H1 (cell line): Measurements from ENCODE around the gene KLHL29. TPM values are rescaled to one million over a fixed set of nuclear protein-coding genes. Genes with fewer than 3 reads are reported as not detected.
A peak's percentile ranks its signal among the peaks of the same experiment; 100 is the strongest.

ENCODE experiments used
- CTCF ChIA-PET: fragments of 300-600 bp; sonication (Branson Sonifier 250); formaldehyde crosslinking; loops from one replicate; lab custom pipeline; 2021; ENCODE audit not compliant: partially characterized antibody; lab: Charles Lee
- POLR2A ChIA-PET: fragments of 300-600 bp; sonication (Branson Sonifier 250); formaldehyde crosslinking; loops from one replicate; lab custom pipeline; 2021; ENCODE audit warnings: inconsistent platforms; ENCODE audit not compliant: partially characterized antibody; lab: Charles Lee
- DNase-seq, 2 experiments: peaks; one replicate each; pipeline versions ENCODE4 v3.0.0 to v3.0.0-alpha.2; 2010 to 2022; ENCODE audit warnings: low spot score in 2 of 2, low read depth in 1 of 2, mixed read lengths in 1 of 2
- FAIRE-seq: peaks from 2 replicates; lab custom pipeline; 2011; peaks lifted over from hg19 to GRCh38; lab: Jason Lieb, UNC
- H2AFZ ChIP-seq: 2 replicates; pipeline ENCODE4 v1.8.1; 2012; ENCODE audit warnings: low read length, inconsistent platforms
- H2AK5ac ChIP-seq: 2 replicates; pipeline ENCODE4 v1.6.1; 2013; ENCODE audit warnings: low read depth, low read length
- H2BK120ac ChIP-seq: replicated peaks from 2 replicates; pipeline ENCODE3; 2013; ENCODE audit warnings: low read depth, low read length, inconsistent platforms
- H2BK12ac ChIP-seq: 2 replicates; pipeline ENCODE4 v1.6.1; 2013; ENCODE audit warnings: low read depth, low read length
- H2BK15ac ChIP-seq: 2 replicates; pipeline ENCODE4 v1.6.1; 2013; ENCODE audit warnings: low read length
- H2BK20ac ChIP-seq: 2 replicates; pipeline ENCODE4 v1.6.1; 2013; ENCODE audit warnings: low read length
- H2BK5ac ChIP-seq: 2 replicates; pipeline ENCODE4 v1.6.1; 2013; ENCODE audit warnings: low read depth, low read length
- H3K14ac ChIP-seq: 2 replicates; pipeline ENCODE4 v1.6.1; 2013; ENCODE audit warnings: inconsistent platforms; ENCODE audit not compliant: insufficient read length
- H3K18ac ChIP-seq: 2 replicates; pipeline ENCODE4 v1.6.1; 2013; ENCODE audit warnings: low read length; ENCODE audit errors: extremely low read depth
- H3K23ac ChIP-seq: 2 replicates; pipeline ENCODE4 v1.6.1; 2013; ENCODE audit warnings: inconsistent platforms; ENCODE audit not compliant: insufficient read length
- H3K23me2 ChIP-seq: 2 replicates; pipeline ENCODE4 v1.6.1; 2013; ENCODE audit warnings: low read depth, low read length
- H3K27ac ChIP-seq: 2 replicates; pipeline ENCODE4 v1.6.1; 2011; ENCODE audit warnings: low read depth, low read length, inconsistent platforms
- H3K27me3 ChIP-seq, 4 experiments: replicated peaks in 1 of 4; 1 replicate in 1 of 4; 2 replicates in 3 of 4; pipeline versions ENCODE4 v1.6.1 to v1.8.1; 2011 to 2013; ENCODE audit warnings: low read length in 3 of 4, mild to moderate bottlenecking in 3 of 4, inconsistent platforms in 2 of 4, mixed read lengths in 2 of 4, moderate library complexity in 1 of 4; ENCODE audit not compliant: control insufficient read depth in 3 of 4, insufficient read depth in 3 of 4; ENCODE audit errors: extremely low read depth in 1 of 4
- H3K36me3 ChIP-seq, 4 experiments: 2 replicates each; pipeline versions ENCODE4 v1.6.1 to v1.8.1; 2011 to 2013; ENCODE audit warnings: mild to moderate bottlenecking in 4 of 4, low read length in 3 of 4, moderate library complexity in 2 of 4, control low read depth in 1 of 4, inconsistent platforms in 1 of 4; ENCODE audit not compliant: insufficient read depth in 4 of 4, control insufficient read depth in 2 of 4
- H3K4ac ChIP-seq: replicated peaks from 2 replicates; pipeline ENCODE3; 2013; ENCODE audit warnings: low read length, low read depth, mixed read lengths, inconsistent platforms; ENCODE audit not compliant: insufficient read length
- H3K4me1 ChIP-seq, 4 experiments: replicated peaks in 1 of 4; 1 replicate in 1 of 4; 2 replicates in 3 of 4; pipeline versions ENCODE4 v1.6.1 to v1.8.1; 2011 to 2013; ENCODE audit warnings: low read length in 3 of 4, inconsistent platforms in 2 of 4, mixed read lengths in 1 of 4; ENCODE audit not compliant: insufficient read depth in 4 of 4, control insufficient read depth in 3 of 4
- H3K4me2 ChIP-seq, 2 experiments: 2 replicates each; pipeline versions ENCODE4 v1.6.1 to v1.8.1; 2011 to 2013; ENCODE audit warnings: low read depth in 2 of 2, low read length in 2 of 2, control low read depth in 1 of 2, inconsistent platforms in 1 of 2, mild to moderate bottlenecking in 1 of 2; ENCODE audit not compliant: insufficient read depth in 1 of 2
- H3K4me3 ChIP-seq, 4 experiments: fragments of 200-600, 300-600 bp in 1 of 4; sonication (generic), shearing (Covaris generic), sonication (Bioruptor Twin) in 1 of 4; 2 replicates each; pipeline versions ENCODE4 v1.5.1 to v1.8.1; 2011 to 2016; ENCODE audit warnings: low read length in 4 of 4, low read depth in 3 of 4, control low read depth in 2 of 4, inconsistent platforms in 2 of 4, mild to moderate bottlenecking in 2 of 4, mixed read lengths in 1 of 4, moderate library complexity in 1 of 4; ENCODE audit not compliant: insufficient read depth in 2 of 4; ENCODE audit errors: extremely low read depth in 1 of 4
- H3K56ac ChIP-seq: replicated peaks from 2 replicates; pipeline ENCODE3; 2013; ENCODE audit warnings: low read depth, mild to moderate bottlenecking, mixed read lengths, low read length, inconsistent platforms; ENCODE audit not compliant: insufficient read length
- H3K79me1 ChIP-seq: 2 replicates; pipeline ENCODE4 v1.6.1; 2013; ENCODE audit warnings: low read depth, low read length, control low read depth
- H3K79me2 ChIP-seq, 2 experiments: 2 replicates each; pipeline versions ENCODE4 v1.6.1 to v1.8.1; 2012 to 2013; ENCODE audit warnings: low read length in 2 of 2, mild to moderate bottlenecking in 2 of 2, inconsistent platforms in 1 of 2; ENCODE audit not compliant: insufficient read depth in 2 of 2, control insufficient read depth in 1 of 2
- H3K9ac ChIP-seq, 4 experiments: replicated peaks in 1 of 4; 1 replicate in 1 of 4; 2 replicates in 3 of 4; pipeline versions ENCODE4 v1.6.1 to v1.8.1; 2011 to 2013; ENCODE audit warnings: low read depth in 3 of 4, low read length in 3 of 4, control low read depth in 2 of 4, mild to moderate bottlenecking in 2 of 4, moderate library complexity in 2 of 4, inconsistent platforms in 1 of 4; ENCODE audit errors: extremely low read depth in 1 of 4
- H3K9me3 ChIP-seq, 2 experiments: 2 replicates each; pipeline versions ENCODE4 v1.6.1 to v1.8.1; 2012 to 2013; ENCODE audit warnings: mild to moderate bottlenecking in 2 of 2, moderate library complexity in 2 of 2, control low read depth in 1 of 2, inconsistent platforms in 1 of 2, low read depth in 1 of 2, low read length in 1 of 2, mixed read lengths in 1 of 2; ENCODE audit not compliant: insufficient read depth in 2 of 2
- H4K20me1 ChIP-seq, 2 experiments: replicated peaks in 1 of 2; 2 replicates each; pipeline versions ENCODE3 to v1.8.1; 2011 to 2013; ENCODE audit warnings: inconsistent platforms in 2 of 2, low read length in 2 of 2, mild to moderate bottlenecking in 1 of 2; ENCODE audit not compliant: insufficient read depth in 2 of 2, control insufficient read depth in 1 of 2
- H4K5ac ChIP-seq: 2 replicates; pipeline ENCODE4 v1.6.1; 2013; ENCODE audit warnings: low read length, low read depth, mixed read lengths, inconsistent platforms; ENCODE audit not compliant: insufficient read length
- H4K8ac ChIP-seq: 2 replicates; pipeline ENCODE4 v1.8.0; 2013; ENCODE audit warnings: mild to moderate bottlenecking, moderate library complexity, low read length, inconsistent platforms; ENCODE audit not compliant: insufficient read depth; ENCODE audit errors: extremely low read depth
- H4K91ac ChIP-seq: replicated peaks from 2 replicates; pipeline ENCODE3; 2013; ENCODE audit warnings: low read length, mixed read lengths, inconsistent platforms; ENCODE audit not compliant: insufficient read length
- ATF2 ChIP-seq: IDR thresholded peaks from 2 replicates; pipeline ENCODE4 v1.6.1; 2012; ENCODE audit warnings: low read length, inconsistent platforms
- E2F6 ChIP-seq: IDR thresholded peaks from 2 replicates; pipeline ENCODE4 v1.6.1; 2012; ENCODE audit warnings: inconsistent platforms
- NANOG ChIP-seq: IDR thresholded peaks from 2 replicates; pipeline ENCODE4 v1.6.1; 2011; ENCODE audit warnings: low read length, low read depth, mild to moderate bottlenecking, inconsistent platforms; ENCODE audit not compliant: insufficient read depth, poor library complexity, severe bottlenecking
- SP1 ChIP-seq: IDR thresholded peaks from 2 replicates; pipeline ENCODE4 v1.6.1; 2011; ENCODE audit warnings: low read depth, low read length
- WGBS, 2 experiments: shearing (Covaris generic) in 1 of 2; methylation state at CpG; one replicate each; pipeline versions ENCODE4 v1.1.6 to v1.1.7; 2013 to 2015; ENCODE audit warnings: low lambda C conversion rate in 2 of 2, mixed read lengths in 2 of 2, inconsistent platforms in 1 of 2, low coverage in 1 of 2, missing lambda C conversion rate in 1 of 2; ENCODE audit not compliant: insufficient replicate concordance in 2 of 2, insufficient coverage in 1 of 2, insufficient read length in 1 of 2; ENCODE audit errors: extremely low coverage in 1 of 2, missing lambda C conversion rate in 1 of 2; 5-methylcytosine and 5-hydroxymethylcytosine counted together
- polyA plus RNA-seq, 7 experiments: library from polyadenylated mRNA; depleted of rRNA in 3 of 7; stranded (reverse) in 5 of 7; unstranded in 2 of 7; fragments of >200 nt in 5 of 7; fragments of 200-250 nt in 2 of 7; gene quantifications; 1 replicate in 5 of 7; 2 replicates in 1 of 7; 4 replicates in 1 of 7; pipeline versions ENCODE4 v1.2.1 to v1.2.3, GENCODE V29; 2011 to 2013; ENCODE audit warnings: missing spikeins in 2 of 7, mixed read lengths in 2 of 7
- total RNA-seq: library from RNA; stranded (reverse); fragmentation: NEBNext Ultra II Directional; extraction: Animal tissue kit (Norgen Biotek cat#: 25700); gene quantifications from 2 replicates; pipeline ENCODE4 v1.2.1, GENCODE V29; 2021

The KLHL29 gene
- total and polyA plus RNA-seq, 2 of the 8 experiments (the other 6 are each of a cell fraction or from before 2014, with no cell fraction given) = 1.1 to 4.7 TPM

GRCh38 chr2:23475036-23475435, 90.1 kb downstream of the KLHL29 start:
- Histone ChIP-seq H2BK12ac (no peak overlapping the region), H2BK5ac (no peak overlapping the region), H3K9me3 (no peaks in the 10 kb centered on the region), H3K79me2 (no peaks in the 10 kb centered on the region), H3K4me1 (peaks cover 0 to 39% (median 15%) of the 10 kb centered on the region in 4 experiments; a peak in 6 of 7 replicates), H2AK5ac (no peak overlapping the region; the same call in 1 of the 2 replicates), H3K36me3 (no peaks in the 10 kb centered on the region), H4K8ac (no peak overlapping the region), H2BK20ac (0 out of 2 replicates have a peak overlapping the region, but pooled peaks have one; percentile 24), H3K18ac (no peak overlapping the region; the same call in 1 of the 2 replicates), H3K4me2 (peak overlapping the region; percentile 3 to 71; a peak in 3 of 4 replicates), H2BK120ac (no peak overlapping the region), H2BK15ac (no peak overlapping the region), H3K14ac (no peak overlapping the region), H4K91ac (no peak overlapping the region), H3K56ac (no peak overlapping the region), H2AFZ (no peak overlapping the region), H3K79me1 (no peaks in the 10 kb centered on the region), H3K27me3 (peaks cover 0 to 10% (median 1%) of the 10 kb centered on the region in 4 experiments; a peak in 2 of 7 replicates), H4K5ac (no peak overlapping the region), H3K9ac (no peak overlapping the region), H3K23ac (no peak overlapping the region), H3K23me2 (no peaks in the 10 kb centered on the region), H3K27ac (no peak overlapping the region), H3K4ac (no peak overlapping the region), H4K20me1 (no peaks in the 10 kb centered on the region), H3K4me3 (peak overlapping the region in 1 of 4 experiments; percentile 9; a peak in 1 of 8 replicates)
- TF ChIP-seq ATF2 = no peak
- 0 out of 2 replicates have a peak, but pooled peaks have one; percentile 17 for TF ChIP-seq SP1
- no peak for TF ChIP-seq E2F6
- peak; percentile 75 for TF ChIP-seq NANOG
- CTCF ChIA-PET = interaction anchor here (0.9 to 1.7 kb wide), 4 partner anchors 8 to 147 kb away, joined by 3 to 4 read pairs (median 4); no protein-coding TSS in a partner anchor
- FAIRE-seq (no peak), DNase-seq (no peak)
- 40% methylated on average over 4 of the region's 4 CpGs; no CpG with 5 or more reads in 1 of the 2 experiments for WGBS, 2 experiments
- POLR2A ChIA-PET = no interaction called here
